Colonic mucosa (tissue), 4 donors: ENCODE results near the gene MAGEF1. TPM values are rescaled to one million over a fixed set of nuclear protein-coding genes. Genes with fewer than 3 reads are reported as not detected.

Experiments
- DNase-seq: peaks from one replicate; pipeline ENCODE4 v3.0.0-alpha.2; 2020
- H3K27ac ChIP-seq: fragments of 200-600 bp; one replicate; pipeline ENCODE4 v1.8.0; 2021
- H3K27me3 ChIP-seq: fragments of 200-600 bp; one replicate; pipeline ENCODE4 v1.8.0; 2021
- H3K36me3 ChIP-seq: fragments of 200-600 bp; one replicate; pipeline ENCODE4 v1.8.0; 2021
- H3K4me1 ChIP-seq: fragments of 200-600 bp; one replicate; pipeline ENCODE4 v1.8.0; 2021; ENCODE audit warnings: mild to moderate bottlenecking
- H3K4me3 ChIP-seq: fragments of 200-600 bp; one replicate; pipeline ENCODE4 v1.8.0; 2021
- H3K9ac ChIP-seq, 2 donors: one replicate each; pipeline ENCODE4 v1.7.0; 2013; ENCODE audit warnings: control low read depth in 2 of 2, low read depth in 2 of 2, low read length in 2 of 2
- H3K9me3 ChIP-seq: fragments of 200-600 bp; one replicate; pipeline ENCODE4 v1.8.0; 2021
- intact Hi-C: fragments of 100-400 bp; cut with DNase I; formaldehyde crosslinking; loops from one replicate; pipeline ENCODE4 v1.14.1; 2022
- total RNA-seq, 2 donors: library from RNA; stranded (reverse); fragmentation: NEBNext Ultra II Directional in 1 of 2; extraction: Animal tissue kit (Norgen Biotek cat#: 25700) in 1 of 2; gene quantifications; one replicate each; pipeline ENCODE4 v1.2.1, GENCODE V29; 2021
- TF ChIP-seq, protein P1 (sequence below): fragments of 200-600 bp; IDR thresholded peaks from one replicate; pipeline ENCODE4 v1.8.0; 2022; ENCODE audit warnings: antibody characterized with exemption, mild to moderate bottlenecking
- donor health status: healthy.
- donor health status: DM: no; HTN: no; CAD: no.
- donor health status: DM: no; HTN: no; CAD: no.

Gene MAGEF1
- total RNA-seq, 2 donors from 2014 or later = 28.3 to 42.6 TPM

DNA sequence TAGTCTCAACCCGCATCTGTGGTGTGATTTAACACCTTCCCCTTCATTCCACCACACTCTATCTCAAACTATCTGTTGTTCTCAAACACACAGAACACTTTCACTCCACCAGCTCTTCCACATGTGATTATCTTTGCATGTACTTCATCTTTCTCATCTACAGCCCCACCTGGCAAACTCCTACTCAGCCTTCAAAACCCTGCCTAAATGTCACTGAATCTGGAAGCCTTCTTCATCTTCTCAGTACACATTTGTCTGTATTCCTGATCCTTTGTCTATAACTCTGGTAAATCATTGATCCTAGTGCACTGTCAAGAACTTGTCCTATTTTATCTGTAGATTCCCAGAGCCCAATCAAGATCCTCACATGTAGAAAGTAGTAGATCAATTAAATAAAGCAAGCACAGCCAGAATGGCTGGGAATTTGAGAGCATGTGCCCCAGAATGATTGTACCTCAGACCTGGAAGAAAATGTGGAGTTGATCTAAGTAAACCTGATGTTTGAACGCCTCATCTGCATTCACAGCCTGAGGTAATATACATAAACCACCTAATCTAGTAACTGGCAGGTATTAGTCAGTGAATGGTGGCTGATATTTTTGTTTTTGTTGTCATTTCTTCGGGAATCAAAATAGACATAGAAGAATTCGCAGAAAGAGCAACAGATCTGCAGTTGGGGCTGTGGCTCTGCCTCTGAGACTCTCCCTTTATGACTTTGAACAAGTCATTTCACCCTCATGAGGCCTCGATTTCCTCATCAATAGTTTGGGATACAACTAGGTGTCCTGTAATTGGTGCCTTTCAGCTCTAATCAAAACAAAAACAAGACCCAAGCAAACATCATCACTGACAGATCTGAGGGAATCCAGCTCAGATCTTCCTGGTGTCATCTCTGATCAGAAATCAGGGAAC lies 28.0 kb upstream of the MAGEF1 start:
- no peak overlapping the region for H3K4me3 ChIP-seq
- DNase-seq = no peak
- no peaks in the 10 kb centered on the region for H3K9me3 ChIP-seq
- H3K4me1 ChIP-seq = no peaks in the 10 kb centered on the region
- intact Hi-C loops = no loop called here
- no peak overlapping the region for H3K9ac ChIP-seq
- no peaks in the 10 kb centered on the region for H3K27me3 ChIP-seq
- no peak overlapping the region for H3K27ac ChIP-seq
- TF ChIP-seq, protein P1, sequence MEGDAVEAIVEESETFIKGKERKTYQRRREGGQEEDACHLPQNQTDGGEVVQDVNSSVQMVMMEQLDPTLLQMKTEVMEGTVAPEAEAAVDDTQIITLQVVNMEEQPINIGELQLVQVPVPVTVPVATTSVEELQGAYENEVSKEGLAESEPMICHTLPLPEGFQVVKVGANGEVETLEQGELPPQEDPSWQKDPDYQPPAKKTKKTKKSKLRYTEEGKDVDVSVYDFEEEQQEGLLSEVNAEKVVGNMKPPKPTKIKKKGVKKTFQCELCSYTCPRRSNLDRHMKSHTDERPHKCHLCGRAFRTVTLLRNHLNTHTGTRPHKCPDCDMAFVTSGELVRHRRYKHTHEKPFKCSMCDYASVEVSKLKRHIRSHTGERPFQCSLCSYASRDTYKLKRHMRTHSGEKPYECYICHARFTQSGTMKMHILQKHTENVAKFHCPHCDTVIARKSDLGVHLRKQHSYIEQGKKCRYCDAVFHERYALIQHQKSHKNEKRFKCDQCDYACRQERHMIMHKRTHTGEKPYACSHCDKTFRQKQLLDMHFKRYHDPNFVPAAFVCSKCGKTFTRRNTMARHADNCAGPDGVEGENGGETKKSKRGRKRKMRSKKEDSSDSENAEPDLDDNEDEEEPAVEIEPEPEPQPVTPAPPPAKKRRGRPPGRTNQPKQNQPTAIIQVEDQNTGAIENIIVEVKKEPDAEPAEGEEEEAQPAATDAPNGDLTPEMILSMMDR = no peak
- H3K36me3 ChIP-seq = no peaks in the 10 kb centered on the region

DNA sequence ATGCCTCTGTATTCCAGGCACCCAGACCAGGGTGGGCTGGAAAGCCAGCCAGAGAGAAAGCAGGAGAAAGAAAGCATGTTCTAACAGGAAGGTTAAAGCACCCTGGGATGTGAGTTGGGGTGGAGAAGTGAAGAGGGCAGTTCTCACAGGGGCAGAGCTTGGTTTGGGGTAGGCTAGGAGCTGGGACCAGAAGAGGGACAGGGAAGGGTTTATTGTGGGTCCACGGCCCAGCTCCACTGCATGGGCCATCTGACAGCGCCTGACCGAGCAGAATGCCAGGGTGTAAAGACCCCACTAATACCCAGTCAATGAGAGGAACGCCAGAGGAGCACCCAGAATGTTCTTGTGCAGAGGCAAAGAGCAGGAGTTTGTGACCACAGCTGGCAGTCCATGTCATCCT lies 27.1 kb upstream of the MAGEF1 start:
- no peak overlapping the region for H3K27ac ChIP-seq
- intact Hi-C loops = no loop called here
- H3K27me3 ChIP-seq = no peaks in the 10 kb centered on the region
- no peak for DNase-seq
- H3K9ac ChIP-seq = no peak overlapping the region
- no peak overlapping the region for H3K4me3 ChIP-seq
- no peaks in the 10 kb centered on the region for H3K4me1 ChIP-seq
- H3K36me3 ChIP-seq = no peaks in the 10 kb centered on the region
- H3K9me3 ChIP-seq = no peaks in the 10 kb centered on the region
- TF ChIP-seq, protein P1 = no peak

DNA sequence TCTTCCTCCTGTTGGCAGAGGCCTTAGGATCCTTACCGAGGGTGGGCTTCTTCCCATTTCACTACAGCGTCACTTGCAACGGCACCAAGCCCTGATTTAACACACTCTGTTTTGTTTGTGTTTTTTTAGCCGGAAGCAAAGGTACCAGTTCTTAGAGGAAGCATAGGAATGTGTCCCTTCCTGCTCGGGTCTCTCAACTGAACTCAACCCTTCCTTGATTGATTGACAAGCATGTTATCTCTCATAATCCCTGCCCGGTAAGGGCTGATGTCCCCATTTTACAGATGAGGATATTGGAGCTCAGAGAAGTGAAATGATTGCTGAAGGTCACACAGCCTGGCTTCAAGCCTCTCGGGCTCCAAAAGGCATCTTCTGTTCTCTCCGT lies 26.6 kb upstream of the MAGEF1 start:
- H3K27me3 ChIP-seq = no peaks in the 10 kb centered on the region
- intact Hi-C loops = no loop called here
- TF ChIP-seq, protein P1 = no peak
- H3K4me3 ChIP-seq = no peak overlapping the region
- no peak overlapping the region for H3K9ac ChIP-seq
- no peak for DNase-seq
- no peak overlapping the region for H3K27ac ChIP-seq
- H3K9me3 ChIP-seq = no peaks in the 10 kb centered on the region
- no peaks in the 10 kb centered on the region for H3K36me3 ChIP-seq
- H3K4me1 ChIP-seq = no peaks in the 10 kb centered on the region

DNA sequence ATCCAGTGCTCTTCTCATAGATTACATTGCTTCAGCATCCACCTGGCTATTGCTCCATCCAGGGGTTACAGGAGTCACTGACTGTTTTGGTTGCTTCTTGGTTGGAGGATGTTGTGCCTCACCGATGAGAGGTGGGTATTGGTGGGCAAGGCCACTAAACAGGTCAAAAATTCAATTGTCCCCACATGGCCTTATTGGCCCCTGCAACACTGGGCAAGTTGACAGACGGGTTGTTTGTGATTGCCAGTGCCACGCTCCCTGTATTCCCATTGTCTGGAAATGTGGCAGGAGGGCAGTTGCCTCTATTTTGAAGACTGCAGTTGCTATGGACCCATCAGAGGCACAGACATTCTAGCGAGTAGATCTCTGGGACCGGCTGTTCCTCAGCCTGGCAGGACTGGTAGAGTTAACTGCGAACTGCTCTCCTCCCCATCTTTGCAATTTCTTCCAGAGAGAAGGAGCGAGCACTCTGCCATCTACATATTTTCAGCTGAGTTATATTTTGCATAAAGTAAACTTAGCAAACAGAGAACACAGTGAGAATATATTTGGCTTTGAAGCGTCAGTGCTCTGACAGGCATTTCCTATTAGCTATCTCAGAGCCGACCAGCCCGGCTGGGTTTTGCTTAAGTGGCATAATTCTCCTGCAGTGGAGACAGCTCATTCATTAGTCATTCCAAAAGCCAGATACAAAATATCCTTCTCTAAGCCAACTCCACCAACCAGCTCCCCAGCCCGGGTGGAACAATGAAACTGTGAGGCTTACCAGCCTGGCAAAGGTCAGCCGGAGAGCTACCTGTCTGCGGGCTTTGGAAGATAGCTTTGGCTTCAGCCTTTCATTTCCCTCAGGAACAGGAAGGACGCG lies 26.0 kb upstream of the MAGEF1 start:
- intact Hi-C loops = no loop called here
- Histone ChIP-seq H3K4me3 (no peak overlapping the region), H3K4me1 (no peaks in the 10 kb centered on the region), H3K9me3 (no peaks in the 10 kb centered on the region), H3K36me3 (no peaks in the 10 kb centered on the region), H3K27me3 (no peaks in the 10 kb centered on the region), H3K9ac (no peak overlapping the region), H3K27ac (no peak overlapping the region)
- DNase-seq = no peak
- TF ChIP-seq, protein P1 = no peak

DNA sequence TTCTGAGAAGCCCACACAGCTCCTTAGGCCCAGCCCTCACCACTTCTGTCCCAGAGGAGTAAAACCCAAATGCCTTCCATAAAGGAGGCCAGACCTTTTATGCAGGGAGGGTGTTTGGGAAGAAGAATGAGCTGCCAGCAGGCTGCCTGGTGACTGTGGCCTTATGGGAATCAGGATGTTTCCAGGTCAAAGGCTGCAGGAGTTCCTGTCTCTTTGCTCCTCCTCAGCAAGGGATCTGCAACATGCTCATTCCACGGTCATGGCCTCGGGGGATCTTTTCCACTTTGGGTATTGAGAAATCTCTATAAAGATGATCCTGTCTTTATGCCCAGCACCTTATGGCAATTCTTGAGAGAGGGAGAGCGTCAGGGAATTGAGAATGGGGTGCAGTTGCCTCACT lies 25.2 kb upstream of the MAGEF1 start:
- TF ChIP-seq, protein P1 = no peak
- H3K27ac ChIP-seq = no peak overlapping the region
- no peaks in the 10 kb centered on the region for H3K4me1 ChIP-seq
- H3K36me3 ChIP-seq = no peaks in the 10 kb centered on the region
- DNase-seq = no peak
- no peak overlapping the region for H3K9ac ChIP-seq
- intact Hi-C loops = no loop called here
- H3K27me3 ChIP-seq = no peaks in the 10 kb centered on the region
- H3K4me3 ChIP-seq = no peak overlapping the region
- H3K9me3 ChIP-seq = no peaks in the 10 kb centered on the region
